GM12878 (cell line): ENCODE results near the gene RIPOR1. TPM values are rescaled to one million over a fixed set of nuclear protein-coding genes. Genes with fewer than 3 reads are reported as not detected.

Experiments used
- ASH2L ChIP-seq: fragments of 300-600, 200-600 bp; sonication (generic); IDR thresholded peaks from 2 replicates; pipeline ENCODE4 v1.6.1; 2017; ENCODE audit warnings: low read depth, mild to moderate bottlenecking, borderline replicate concordance
- ATF7 ChIP-seq: fragments of 450-650 bp; IDR thresholded peaks from 2 replicates; pipeline ENCODE4 v1.6.1; 2016; ENCODE audit warnings: low read depth, mild to moderate bottlenecking
- BMI1 ChIP-seq: fragments of 450-650 bp; IDR thresholded peaks from 2 replicates; pipeline ENCODE4 v1.6.1; 2016; ENCODE audit warnings: mild to moderate bottlenecking, moderate library complexity, borderline replicate concordance
- CHD4 ChIP-seq: fragments of 200-600 bp; sonication (generic); IDR thresholded peaks from 2 replicates; pipeline ENCODE4 v1.6.1; 2016; ENCODE audit warnings: mild to moderate bottlenecking
- DPF2 ChIP-seq: fragments of 450-650 bp; IDR thresholded peaks from 2 replicates; pipeline ENCODE4 v1.6.1; 2017; ENCODE audit warnings: mild to moderate bottlenecking
- FOS ChIP-seq: IDR thresholded peaks from 3 replicates; pipeline ENCODE4 v1.6.1; 2011; ENCODE audit warnings: borderline replicate concordance; ENCODE audit not compliant: insufficient read length; ENCODE audit errors: extremely low read depth
- KDM1A ChIP-seq: fragments of 200-600 bp; sonication (generic); IDR thresholded peaks from 2 replicates; pipeline ENCODE4 v1.6.1; 2016; ENCODE audit warnings: borderline replicate concordance
- KLF5 ChIP-seq: fragments of 450-650 bp; IDR thresholded peaks from 2 replicates; pipeline ENCODE4 v1.6.1; 2014; ENCODE audit warnings: mild to moderate bottlenecking; ENCODE audit not compliant: partially characterized antibody
- LARP7 ChIP-seq: fragments of 450-650 bp; IDR thresholded peaks from 2 replicates; pipeline ENCODE4 v1.6.1; 2017; ENCODE audit warnings: mild to moderate bottlenecking
- MTA2 ChIP-seq: fragments of 450-650 bp; IDR thresholded peaks from 2 replicates; pipeline ENCODE4 v1.6.1; 2016; ENCODE audit warnings: low read depth, mild to moderate bottlenecking, moderate library complexity
- RAD51 ChIP-seq: fragments of 450-650 bp; IDR thresholded peaks from 2 replicates; pipeline ENCODE4 v1.6.1; 2016; ENCODE audit warnings: moderate library complexity, mild to moderate bottlenecking, inconsistent platforms
- RELA ChIP-seq: fragments of 450-650 bp; IDR thresholded peaks from 2 replicates; pipeline ENCODE4 v1.8.0; 2014; ENCODE audit warnings: borderline replicate concordance; ENCODE audit not compliant: partially characterized antibody
- RUNX3 ChIP-seq: IDR thresholded peaks from 2 replicates; pipeline ENCODE4 v1.6.1; 2012; ENCODE audit warnings: low read length, inconsistent platforms
- SPI1 ChIP-seq: IDR thresholded peaks from 2 replicates; pipeline ENCODE4 v1.6.1; 2011; ENCODE audit warnings: low read depth, mild to moderate bottlenecking, low read length, moderate library complexity, borderline replicate concordance; ENCODE audit not compliant: insufficient read depth
- SRF ChIP-seq, 2 experiments: IDR thresholded peaks; 2 replicates each; pipeline ENCODE4 v1.6.1; 2011; ENCODE audit warnings: low read depth in 2 of 2, low read length in 2 of 2, mild to moderate bottlenecking in 1 of 2, moderate library complexity in 1 of 2
- TAF1 ChIP-seq: IDR thresholded peaks from 2 replicates; pipeline ENCODE4 v1.6.1; 2011; ENCODE audit warnings: mild to moderate bottlenecking, low read depth, low read length, borderline replicate concordance
- TBL1XR1 ChIP-seq: IDR thresholded peaks from 2 replicates; pipeline ENCODE4 v1.6.1; 2012; ENCODE audit warnings: low read depth, low read length, improper control_type of control experiment
- TCF7 ChIP-seq: IDR thresholded peaks from 2 replicates; pipeline ENCODE4 v1.6.1; 2014; ENCODE audit warnings: antibody characterized with exemption, borderline replicate concordance
- WRNIP1 ChIP-seq: IDR thresholded peaks from 2 replicates; pipeline ENCODE4 v1.6.1; 2011; ENCODE audit warnings: low read depth, low read length, improper control_type of control experiment, borderline replicate concordance
- ZZZ3 ChIP-seq: IDR thresholded peaks from 2 replicates; pipeline ENCODE4 v1.6.1; 2011; ENCODE audit warnings: low read depth; ENCODE audit not compliant: control insufficient read depth, insufficient read length
- polyA plus RNA-seq, 11 experiments: library from polyadenylated mRNA; depleted of rRNA in 4 of 11; unstranded in 6 of 11; stranded (reverse) in 5 of 11; fragments of >200 nt; fragmentation: Nextera tagmentation in 4 of 11; fragmentation: Illumina TruSeq in 1 of 11; extraction: Ambion mirVana in 4 of 11; extraction: Trizol in 1 of 11; gene quantifications; 1 replicate in 1 of 11; 2 replicates in 10 of 11; pipeline versions ENCODE4 v1.2.1 to v1.2.3, GENCODE V29; 2011 to 2016; ENCODE audit warnings: inconsistent platforms in 2 of 11, missing spikeins in 2 of 11, low read depth in 1 of 11
- total RNA-seq, 4 experiments: library from RNA; depleted of rRNA in 3 of 4; stranded (reverse); fragments of >200 nt in 3 of 4; fragmentation: Illumina TruSeq in 1 of 4; extraction: Trizol in 1 of 4; gene quantifications; 2 replicates each; pipeline versions ENCODE4 v1.2.1 to v1.2.3, GENCODE V29; 2013 to 2021
- TF ChIP-seq, protein P1 (sequence below): fragments of 450-650 bp; conservative IDR thresholded peaks from 2 replicates; pipeline ENCODE4 v1.6.1; 2017; ENCODE audit warnings: mild to moderate bottlenecking, moderate library complexity
- TF ChIP-seq, protein P2 (sequence below): IDR thresholded peaks from 2 replicates; pipeline ENCODE4 v1.6.1; 2012; ENCODE audit warnings: low read depth, low read length, improper control_type of control experiment
- TF ChIP-seq, protein P3 (sequence below): fragments of 450-650 bp; IDR thresholded peaks from 2 replicates; pipeline ENCODE4 v1.6.1; 2018; ENCODE audit warnings: mild to moderate bottlenecking, low read depth, moderate library complexity; ENCODE audit not compliant: partially characterized antibody
- TF ChIP-seq, protein P4 (sequence below): fragments of 450-650 bp; IDR thresholded peaks from 2 replicates; pipeline ENCODE4 v1.6.1; 2017; ENCODE audit warnings: low read depth, mild to moderate bottlenecking, moderate library complexity

The RIPOR1 gene
- total and polyA plus RNA-seq, 10 of the 15 experiments (the other 5 are each of a cell fraction or from before 2014, with no cell fraction given) = 0.13 to 28.5 (median 7.0) TPM

DNA sequence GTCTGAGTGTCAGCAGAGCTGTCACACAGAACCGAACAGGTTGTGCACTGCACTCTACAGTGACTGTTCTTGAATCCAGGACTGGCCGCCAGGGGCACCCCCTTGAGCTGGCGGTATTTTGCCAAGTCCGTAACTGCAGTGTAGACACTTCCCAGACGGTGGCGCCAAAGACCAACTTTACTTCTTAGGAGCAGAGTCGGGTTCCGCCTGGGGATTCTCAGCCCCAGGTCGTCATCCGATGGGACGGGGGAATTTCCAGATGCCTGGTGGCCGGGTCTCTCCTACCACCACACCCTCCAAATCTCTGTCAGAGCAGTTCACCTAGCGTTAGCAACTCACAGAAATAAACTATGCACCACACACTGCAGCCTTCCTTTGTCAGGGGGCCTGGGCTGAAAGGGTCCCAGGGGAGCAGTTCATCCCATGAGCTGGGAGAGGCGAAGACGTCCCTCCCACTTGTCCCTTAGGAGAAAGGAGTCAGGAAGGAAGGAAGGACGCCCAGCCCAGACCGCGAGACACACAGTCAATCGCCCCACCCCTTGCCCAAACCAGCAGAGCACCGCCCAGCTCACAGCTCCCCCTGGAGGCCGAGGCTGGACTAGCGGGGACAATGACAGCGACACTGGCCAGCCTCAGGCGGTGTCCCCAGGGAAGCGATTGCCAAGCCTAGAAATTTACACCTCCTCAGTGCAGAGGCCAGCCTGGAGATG is 7.4 kb upstream of the RIPOR1 start (continued):
- TF ChIP-seq, protein P1, sequence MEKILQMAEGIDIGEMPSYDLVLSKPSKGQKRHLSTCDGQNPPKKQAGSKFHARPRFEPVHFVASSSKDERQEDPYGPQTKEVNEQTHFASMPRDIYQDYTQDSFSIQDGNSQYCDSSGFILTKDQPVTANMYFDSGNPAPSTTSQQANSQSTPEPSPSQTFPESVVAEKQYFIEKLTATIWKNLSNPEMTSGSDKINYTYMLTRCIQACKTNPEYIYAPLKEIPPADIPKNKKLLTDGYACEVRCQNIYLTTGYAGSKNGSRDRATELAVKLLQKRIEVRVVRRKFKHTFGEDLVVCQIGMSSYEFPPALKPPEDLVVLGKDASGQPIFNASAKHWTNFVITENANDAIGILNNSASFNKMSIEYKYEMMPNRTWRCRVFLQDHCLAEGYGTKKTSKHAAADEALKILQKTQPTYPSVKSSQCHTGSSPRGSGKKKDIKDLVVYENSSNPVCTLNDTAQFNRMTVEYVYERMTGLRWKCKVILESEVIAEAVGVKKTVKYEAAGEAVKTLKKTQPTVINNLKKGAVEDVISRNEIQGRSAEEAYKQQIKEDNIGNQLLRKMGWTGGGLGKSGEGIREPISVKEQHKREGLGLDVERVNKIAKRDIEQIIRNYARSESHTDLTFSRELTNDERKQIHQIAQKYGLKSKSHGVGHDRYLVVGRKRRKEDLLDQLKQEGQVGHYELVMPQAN = peak; percentile 74; the same call in 1 of the 2 replicates
- TF ChIP-seq FOS = no peak
- TF ChIP-seq WRNIP1 = no peak
- TF ChIP-seq TBL1XR1 = no peak
- TF ChIP-seq BMI1 = no peak
- TF ChIP-seq TCF7 = no peak
- no peak for TF ChIP-seq TAF1
- TF ChIP-seq DPF2 = peak; percentile 90
- TF ChIP-seq, protein P2, sequence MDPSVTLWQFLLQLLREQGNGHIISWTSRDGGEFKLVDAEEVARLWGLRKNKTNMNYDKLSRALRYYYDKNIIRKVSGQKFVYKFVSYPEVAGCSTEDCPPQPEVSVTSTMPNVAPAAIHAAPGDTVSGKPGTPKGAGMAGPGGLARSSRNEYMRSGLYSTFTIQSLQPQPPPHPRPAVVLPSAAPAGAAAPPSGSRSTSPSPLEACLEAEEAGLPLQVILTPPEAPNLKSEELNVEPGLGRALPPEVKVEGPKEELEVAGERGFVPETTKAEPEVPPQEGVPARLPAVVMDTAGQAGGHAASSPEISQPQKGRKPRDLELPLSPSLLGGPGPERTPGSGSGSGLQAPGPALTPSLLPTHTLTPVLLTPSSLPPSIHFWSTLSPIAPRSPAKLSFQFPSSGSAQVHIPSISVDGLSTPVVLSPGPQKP = 0 out of 2 replicates have a peak, but pooled peaks have one; percentile 45
- TF ChIP-seq CHD4 = no peak
- TF ChIP-seq, protein P3, sequence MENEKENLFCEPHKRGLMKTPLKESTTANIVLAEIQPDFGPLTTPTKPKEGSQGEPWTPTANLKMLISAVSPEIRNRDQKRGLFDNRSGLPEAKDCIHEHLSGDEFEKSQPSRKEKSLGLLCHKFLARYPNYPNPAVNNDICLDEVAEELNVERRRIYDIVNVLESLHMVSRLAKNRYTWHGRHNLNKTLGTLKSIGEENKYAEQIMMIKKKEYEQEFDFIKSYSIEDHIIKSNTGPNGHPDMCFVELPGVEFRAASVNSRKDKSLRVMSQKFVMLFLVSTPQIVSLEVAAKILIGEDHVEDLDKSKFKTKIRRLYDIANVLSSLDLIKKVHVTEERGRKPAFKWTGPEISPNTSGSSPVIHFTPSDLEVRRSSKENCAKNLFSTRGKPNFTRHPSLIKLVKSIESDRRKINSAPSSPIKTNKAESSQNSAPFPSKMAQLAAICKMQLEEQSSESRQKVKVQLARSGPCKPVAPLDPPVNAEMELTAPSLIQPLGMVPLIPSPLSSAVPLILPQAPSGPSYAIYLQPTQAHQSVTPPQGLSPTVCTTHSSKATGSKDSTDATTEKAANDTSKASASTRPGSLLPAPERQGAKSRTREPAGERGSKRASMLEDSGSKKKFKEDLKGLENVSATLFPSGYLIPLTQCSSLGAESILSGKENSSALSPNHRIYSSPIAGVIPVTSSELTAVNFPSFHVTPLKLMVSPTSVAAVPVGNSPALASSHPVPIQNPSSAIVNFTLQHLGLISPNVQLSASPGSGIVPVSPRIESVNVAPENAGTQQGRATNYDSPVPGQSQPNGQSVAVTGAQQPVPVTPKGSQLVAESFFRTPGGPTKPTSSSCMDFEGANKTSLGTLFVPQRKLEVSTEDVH = peak; percentile 78
- TF ChIP-seq RELA = peak; percentile 83
- 0 out of 2 replicates have a peak, but pooled peaks have one; percentile 3 for TF ChIP-seq SPI1
- TF ChIP-seq KLF5 = peak; percentile 54
- no peak; the same call in 1 of the 2 replicates for TF ChIP-seq RAD51
- peak; percentile 70; the same call in 1 of the 2 replicates for TF ChIP-seq MTA2
- peak; percentile 89 for TF ChIP-seq LARP7
- TF ChIP-seq ASH2L = no peak
- TF ChIP-seq KDM1A = no peak
- TF ChIP-seq SRF (IDR thresholded peaks at IDR 0.05; ENCODE audit: low read depth in 2 of 2, low read length in 2 of 2) = peak in 1 of 2 experiments; percentile 42; a peak in 1 of 4 replicates
- TF ChIP-seq, protein P4, sequence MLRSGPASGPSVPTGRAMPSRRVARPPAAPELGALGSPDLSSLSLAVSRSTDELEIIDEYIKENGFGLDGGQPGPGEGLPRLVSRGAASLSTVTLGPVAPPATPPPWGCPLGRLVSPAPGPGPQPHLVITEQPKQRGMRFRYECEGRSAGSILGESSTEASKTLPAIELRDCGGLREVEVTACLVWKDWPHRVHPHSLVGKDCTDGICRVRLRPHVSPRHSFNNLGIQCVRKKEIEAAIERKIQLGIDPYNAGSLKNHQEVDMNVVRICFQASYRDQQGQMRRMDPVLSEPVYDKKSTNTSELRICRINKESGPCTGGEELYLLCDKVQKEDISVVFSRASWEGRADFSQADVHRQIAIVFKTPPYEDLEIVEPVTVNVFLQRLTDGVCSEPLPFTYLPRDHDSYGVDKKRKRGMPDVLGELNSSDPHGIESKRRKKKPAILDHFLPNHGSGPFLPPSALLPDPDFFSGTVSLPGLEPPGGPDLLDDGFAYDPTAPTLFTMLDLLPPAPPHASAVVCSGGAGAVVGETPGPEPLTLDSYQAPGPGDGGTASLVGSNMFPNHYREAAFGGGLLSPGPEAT = peak; percentile 98
- peak; percentile 47; the same call in 1 of the 2 replicates for TF ChIP-seq RUNX3
- no peak for TF ChIP-seq ZZZ3
- TF ChIP-seq ATF7 = peak; percentile 85
